Colonic mucosa (tissue), 4 donors: ENCODE data around the gene RAPGEF4. TPM values are rescaled to one million over a fixed set of nuclear protein-coding genes. Genes with fewer than 3 reads are reported as not detected.

Experiments
- DNase-seq: peaks from one replicate; pipeline ENCODE4 v3.0.0-alpha.2; 2020
- H3K27ac ChIP-seq: fragments of 200-600 bp; one replicate; pipeline ENCODE4 v1.8.0; 2021
- H3K27me3 ChIP-seq: fragments of 200-600 bp; one replicate; pipeline ENCODE4 v1.8.0; 2021
- H3K36me3 ChIP-seq: fragments of 200-600 bp; one replicate; pipeline ENCODE4 v1.8.0; 2021
- H3K4me1 ChIP-seq: fragments of 200-600 bp; one replicate; pipeline ENCODE4 v1.8.0; 2021; ENCODE audit warnings: mild to moderate bottlenecking
- H3K4me3 ChIP-seq: fragments of 200-600 bp; one replicate; pipeline ENCODE4 v1.8.0; 2021
- H3K9ac ChIP-seq, 2 donors: one replicate each; pipeline ENCODE4 v1.7.0; 2013; ENCODE audit warnings: control low read depth in 2 of 2, low read depth in 2 of 2, low read length in 2 of 2
- H3K9me3 ChIP-seq: fragments of 200-600 bp; one replicate; pipeline ENCODE4 v1.8.0; 2021
- intact Hi-C: fragments of 100-400 bp; cut with DNase I; formaldehyde crosslinking; loops from one replicate; pipeline ENCODE4 v1.14.1; 2022
- total RNA-seq, 2 donors: library from RNA; stranded (reverse); fragmentation: NEBNext Ultra II Directional in 1 of 2; extraction: Animal tissue kit (Norgen Biotek cat#: 25700) in 1 of 2; gene quantifications; one replicate each; pipeline ENCODE4 v1.2.1, GENCODE V29; 2021
- TF ChIP-seq, protein P1 (sequence below): fragments of 200-600 bp; IDR thresholded peaks from one replicate; pipeline ENCODE4 v1.8.0; 2022; ENCODE audit warnings: antibody characterized with exemption, mild to moderate bottlenecking
- donor health status: healthy.
- donor health status: DM: no; HTN: no; CAD: no.
- donor health status: DM: no; HTN: no; CAD: no.

RAPGEF4 gene
- total RNA-seq, 2 donors from 2014 or later, result 1.3 to 1.5 TPM

- TF ChIP-seq, protein P1, sequence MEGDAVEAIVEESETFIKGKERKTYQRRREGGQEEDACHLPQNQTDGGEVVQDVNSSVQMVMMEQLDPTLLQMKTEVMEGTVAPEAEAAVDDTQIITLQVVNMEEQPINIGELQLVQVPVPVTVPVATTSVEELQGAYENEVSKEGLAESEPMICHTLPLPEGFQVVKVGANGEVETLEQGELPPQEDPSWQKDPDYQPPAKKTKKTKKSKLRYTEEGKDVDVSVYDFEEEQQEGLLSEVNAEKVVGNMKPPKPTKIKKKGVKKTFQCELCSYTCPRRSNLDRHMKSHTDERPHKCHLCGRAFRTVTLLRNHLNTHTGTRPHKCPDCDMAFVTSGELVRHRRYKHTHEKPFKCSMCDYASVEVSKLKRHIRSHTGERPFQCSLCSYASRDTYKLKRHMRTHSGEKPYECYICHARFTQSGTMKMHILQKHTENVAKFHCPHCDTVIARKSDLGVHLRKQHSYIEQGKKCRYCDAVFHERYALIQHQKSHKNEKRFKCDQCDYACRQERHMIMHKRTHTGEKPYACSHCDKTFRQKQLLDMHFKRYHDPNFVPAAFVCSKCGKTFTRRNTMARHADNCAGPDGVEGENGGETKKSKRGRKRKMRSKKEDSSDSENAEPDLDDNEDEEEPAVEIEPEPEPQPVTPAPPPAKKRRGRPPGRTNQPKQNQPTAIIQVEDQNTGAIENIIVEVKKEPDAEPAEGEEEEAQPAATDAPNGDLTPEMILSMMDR, result no peak
- intact Hi-C loops, result no loop called here
- Histone ChIP-seq H3K36me3 (no peaks in the 10 kb centered on the region), H3K27me3 (no peaks in the 10 kb centered on the region), H3K9ac (no peak overlapping the region), H3K4me3 (no peak overlapping the region), H3K27ac (no peak overlapping the region), H3K9me3 (no peaks in the 10 kb centered on the region), H3K4me1 (no peaks in the 10 kb centered on the region)
- no peak for DNase-seq
Observed at GRCh38 chr2:172846551-172846950, 110.9 kb downstream of the RAPGEF4 start.

GRCh38 chr2:172847188-172847587, 111.5 kb downstream of the RAPGEF4 start:
- Histone ChIP-seq H3K9ac (no peak overlapping the region), H3K27me3 (no peaks in the 10 kb centered on the region), H3K36me3 (no peaks in the 10 kb centered on the region), H3K4me3 (no peak overlapping the region), H3K4me1 (no peaks in the 10 kb centered on the region), H3K27ac (no peak overlapping the region), H3K9me3 (no peaks in the 10 kb centered on the region)
- DNase-seq, result no peak
- TF ChIP-seq, protein P1, result no peak
- intact Hi-C loops, result no loop called here

DNA sequence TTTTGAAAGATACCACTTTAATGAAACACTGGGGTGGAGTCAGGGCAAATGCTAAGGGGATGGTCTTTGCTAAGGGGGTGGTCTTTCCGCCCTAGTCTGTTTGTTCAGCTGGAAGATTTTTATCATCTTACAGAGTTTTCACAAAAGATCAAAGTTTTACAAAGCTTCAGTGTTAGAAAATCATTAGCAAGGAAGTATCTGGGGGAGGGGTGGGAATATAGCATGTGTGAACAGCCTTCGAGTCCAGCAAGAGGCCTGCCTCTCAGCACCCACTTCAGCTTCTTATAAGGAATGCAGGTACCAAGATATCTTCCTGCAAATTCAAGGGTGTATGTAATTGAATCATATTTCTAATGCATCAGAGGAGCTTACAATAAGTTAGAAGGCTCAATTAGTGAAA, 112.9 kb downstream of the RAPGEF4 start:
- H3K27me3 ChIP-seq, result no peaks in the 10 kb centered on the region
- no peaks in the 10 kb centered on the region for H3K36me3 ChIP-seq
- DNase-seq, result no peak
- H3K9ac ChIP-seq, result no peak overlapping the region
- no peaks in the 10 kb centered on the region for H3K9me3 ChIP-seq
- intact Hi-C loops, result no loop called here
- no peaks in the 10 kb centered on the region for H3K4me1 ChIP-seq
- no peak overlapping the region for H3K27ac ChIP-seq
- H3K4me3 ChIP-seq, result no peak overlapping the region
- TF ChIP-seq, protein P1, result no peak

DNA sequence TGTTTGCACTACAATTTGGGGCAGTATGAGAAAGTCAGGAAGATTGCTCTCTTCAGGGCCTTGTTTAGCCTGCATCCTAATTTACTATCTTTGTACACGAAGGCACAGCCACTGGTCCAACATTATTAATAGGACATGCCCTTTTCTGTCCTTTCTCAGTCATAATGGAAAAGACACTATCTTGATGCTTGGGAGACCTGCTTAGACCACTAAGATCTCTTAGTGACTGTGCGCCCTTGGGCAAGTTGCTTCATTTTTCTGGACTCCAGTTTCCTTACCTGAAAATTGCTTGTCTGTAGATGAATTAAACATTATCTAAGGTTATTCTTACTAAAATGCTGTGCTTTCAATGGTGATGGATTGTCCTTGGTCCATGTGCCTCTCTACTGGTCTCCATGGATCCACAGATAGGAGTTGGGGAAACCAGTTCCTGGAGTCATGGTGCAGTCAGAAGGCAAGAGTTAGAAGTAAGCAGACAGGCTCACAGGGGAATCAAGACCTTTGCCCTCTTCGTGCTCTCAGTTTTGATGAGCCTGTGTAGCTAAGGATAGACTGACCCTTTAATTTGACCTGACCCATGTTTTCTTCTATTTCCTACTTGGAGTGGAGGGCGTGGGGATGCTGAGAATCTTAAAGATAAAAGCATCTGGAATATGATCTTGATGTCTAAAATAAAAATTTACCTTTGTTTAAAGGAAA, 114.0 kb downstream of the RAPGEF4 start:
- Histone ChIP-seq H3K27me3 (no peaks in the 10 kb centered on the region), H3K9ac (no peak overlapping the region), H3K27ac (no peak overlapping the region), H3K36me3 (no peaks in the 10 kb centered on the region), H3K9me3 (no peaks in the 10 kb centered on the region), H3K4me3 (no peak overlapping the region), H3K4me1 (no peaks in the 10 kb centered on the region)
- TF ChIP-seq, protein P1, result no peak
- no peak for DNase-seq
- intact Hi-C loops, result no loop called here

DNA sequence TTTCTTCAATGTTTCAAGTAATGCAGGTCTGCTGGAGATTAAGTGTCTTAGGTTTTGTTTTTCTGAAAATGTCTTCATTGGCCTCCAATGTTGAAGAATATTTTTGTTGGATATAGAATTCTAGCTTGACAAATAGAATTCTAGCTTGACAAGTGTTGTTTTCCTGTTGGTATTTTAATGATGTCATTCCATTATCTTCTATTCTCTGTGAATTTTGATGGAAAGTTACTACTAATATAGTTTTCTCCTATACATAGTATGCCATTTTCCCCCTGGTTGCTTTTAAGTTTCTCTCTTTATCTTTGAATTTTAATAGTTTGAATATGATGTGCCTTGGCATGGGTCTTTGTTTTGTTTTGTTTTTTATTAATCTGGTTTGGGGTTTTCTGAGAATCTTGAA, 119.9 kb downstream of the RAPGEF4 start:
- no peak overlapping the region for H3K9ac ChIP-seq
- no peaks in the 10 kb centered on the region for H3K4me1 ChIP-seq
- DNase-seq, result no peak
- no peak overlapping the region for H3K27ac ChIP-seq
- intact Hi-C loops, result no loop called here
- no peaks in the 10 kb centered on the region for H3K9me3 ChIP-seq
- H3K27me3 ChIP-seq, result peaks cover 8% of the 10 kb centered on the region
- H3K4me3 ChIP-seq, result no peak overlapping the region
- H3K36me3 ChIP-seq, result no peaks in the 10 kb centered on the region
- TF ChIP-seq, protein P1, result no peak
